Measurements from ENCODE around the gene MRPS23.

The MRPS23 gene

DNA sequence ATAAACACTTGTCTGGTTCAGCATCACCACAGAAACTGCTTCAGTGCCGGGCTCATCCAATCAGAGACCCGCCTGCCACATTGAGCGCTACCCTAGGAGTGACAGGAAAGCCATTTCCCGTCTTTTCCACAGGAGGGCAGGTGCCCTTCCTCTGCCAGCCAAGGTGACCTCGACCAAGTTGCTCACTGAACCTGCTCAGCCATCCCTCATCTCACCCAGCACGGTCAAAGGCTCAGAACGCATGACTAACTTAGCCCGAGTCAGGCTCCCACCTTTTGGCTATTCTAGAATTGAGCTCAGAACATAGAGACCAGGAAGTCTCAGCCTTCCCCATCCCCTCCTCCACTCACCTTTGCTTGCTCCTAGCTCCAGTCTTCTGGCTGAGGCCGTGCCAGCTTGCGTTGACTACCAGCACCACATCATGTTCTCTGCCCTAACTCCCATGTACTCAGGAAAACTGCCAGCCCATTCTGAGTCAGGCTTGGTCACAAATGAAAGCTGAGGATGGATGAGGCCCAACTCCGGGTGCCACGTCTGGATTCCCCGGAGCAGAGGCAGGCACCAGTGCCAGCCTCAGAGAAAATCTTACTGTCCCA is 15.6 kb downstream of the MRPS23 start:
- DNase-seq, result no peak

DNA sequence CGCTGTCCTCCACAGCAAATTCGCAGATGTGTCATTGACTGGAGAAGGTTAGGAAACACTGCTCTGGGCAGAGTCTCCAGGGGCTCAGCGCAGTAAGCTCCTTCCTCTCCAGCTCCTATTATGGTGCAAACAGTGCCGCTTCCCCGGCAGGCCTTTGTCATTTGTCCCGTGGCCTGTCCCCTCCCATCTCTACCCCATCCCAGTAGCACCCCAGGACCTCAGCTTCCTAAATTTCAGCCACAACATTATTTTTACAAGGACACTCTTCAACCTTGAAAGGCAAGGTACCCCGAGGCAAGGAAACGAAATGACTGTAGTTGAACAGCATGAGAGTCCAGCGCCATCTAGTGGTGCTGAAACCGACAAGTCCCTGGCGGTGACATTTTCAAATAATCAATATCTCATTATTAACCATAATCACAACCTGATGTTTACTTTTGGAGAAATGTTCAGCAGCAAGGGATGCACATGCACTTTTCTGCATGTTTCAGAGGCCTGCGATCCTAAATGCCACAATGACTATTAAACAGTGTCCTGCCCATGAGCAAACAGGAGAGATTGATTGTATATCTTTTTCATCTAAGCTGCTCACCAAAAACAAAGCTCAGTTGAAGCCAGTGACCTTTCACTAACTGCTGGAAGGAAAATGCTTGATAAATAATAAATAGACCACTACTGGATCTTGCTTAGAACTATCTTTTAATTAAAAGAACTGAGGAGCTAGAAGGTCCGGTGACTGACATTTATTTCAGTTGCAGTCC is 16.5 kb downstream of the MRPS23 start:
- peak; percentile 73 to 74 for DNase-seq

DNA sequence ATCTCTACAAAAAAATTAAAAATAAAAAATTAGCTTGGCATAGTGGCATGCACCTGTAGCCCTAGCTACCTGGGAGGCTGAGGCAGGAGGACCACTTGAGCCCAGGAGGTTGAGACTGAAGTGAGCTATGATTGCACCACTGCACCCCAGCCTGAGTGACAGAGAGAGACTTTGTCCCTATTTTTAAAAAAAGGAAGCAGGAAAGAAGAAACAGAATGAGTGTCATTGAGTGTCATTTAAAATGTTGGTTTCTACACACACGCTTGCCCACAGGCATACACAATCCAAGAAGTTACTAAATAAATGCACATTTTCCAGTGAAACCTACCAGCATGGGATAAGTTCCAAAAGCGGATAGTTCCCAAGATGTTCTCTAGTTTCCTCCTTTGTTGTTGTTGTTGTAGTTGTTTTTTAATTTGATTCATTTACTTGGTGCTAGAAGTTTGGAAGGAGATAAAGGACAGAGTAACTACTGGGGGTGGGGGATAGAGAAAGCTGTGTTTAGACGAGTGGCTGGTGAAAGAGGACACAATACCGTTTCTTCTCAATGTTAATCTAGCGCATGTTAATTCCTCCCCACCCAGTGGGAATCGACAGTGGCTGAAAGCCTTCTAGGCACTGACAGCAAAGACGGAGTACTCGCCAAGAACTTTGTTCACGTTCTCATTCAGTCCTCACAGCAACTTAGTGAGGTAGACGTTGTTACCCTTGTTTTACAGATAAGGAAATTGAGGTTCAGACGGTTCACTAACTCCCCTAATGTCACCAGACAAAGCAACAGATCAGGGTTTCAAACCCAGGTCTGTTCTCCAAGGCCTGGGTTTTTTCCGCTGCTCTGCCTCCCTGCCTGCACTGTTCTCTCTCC is 17.3 kb downstream of the MRPS23 start:
- no peak for DNase-seq

DNA sequence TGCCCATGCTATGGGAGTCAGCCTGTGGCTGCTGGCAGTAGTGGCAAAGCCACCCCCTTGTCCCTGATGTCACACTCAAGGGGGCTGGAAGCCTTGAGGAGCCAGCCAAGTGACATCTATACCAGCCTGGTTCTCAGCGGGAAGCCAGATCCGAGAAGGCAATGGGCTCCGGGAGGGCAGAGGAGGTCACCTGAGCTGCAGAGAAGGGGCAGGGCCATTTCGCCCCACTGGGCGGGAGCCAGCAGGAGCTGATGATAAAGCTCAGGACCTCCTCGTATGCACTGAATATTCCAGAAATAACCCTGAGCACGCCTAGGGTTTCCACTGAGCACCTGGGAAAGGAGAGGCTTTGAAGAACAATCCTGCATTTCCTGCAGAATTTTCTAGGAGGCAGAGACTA is 19.0 kb downstream of the MRPS23 start:
- no peak for DNase-seq

DNA sequence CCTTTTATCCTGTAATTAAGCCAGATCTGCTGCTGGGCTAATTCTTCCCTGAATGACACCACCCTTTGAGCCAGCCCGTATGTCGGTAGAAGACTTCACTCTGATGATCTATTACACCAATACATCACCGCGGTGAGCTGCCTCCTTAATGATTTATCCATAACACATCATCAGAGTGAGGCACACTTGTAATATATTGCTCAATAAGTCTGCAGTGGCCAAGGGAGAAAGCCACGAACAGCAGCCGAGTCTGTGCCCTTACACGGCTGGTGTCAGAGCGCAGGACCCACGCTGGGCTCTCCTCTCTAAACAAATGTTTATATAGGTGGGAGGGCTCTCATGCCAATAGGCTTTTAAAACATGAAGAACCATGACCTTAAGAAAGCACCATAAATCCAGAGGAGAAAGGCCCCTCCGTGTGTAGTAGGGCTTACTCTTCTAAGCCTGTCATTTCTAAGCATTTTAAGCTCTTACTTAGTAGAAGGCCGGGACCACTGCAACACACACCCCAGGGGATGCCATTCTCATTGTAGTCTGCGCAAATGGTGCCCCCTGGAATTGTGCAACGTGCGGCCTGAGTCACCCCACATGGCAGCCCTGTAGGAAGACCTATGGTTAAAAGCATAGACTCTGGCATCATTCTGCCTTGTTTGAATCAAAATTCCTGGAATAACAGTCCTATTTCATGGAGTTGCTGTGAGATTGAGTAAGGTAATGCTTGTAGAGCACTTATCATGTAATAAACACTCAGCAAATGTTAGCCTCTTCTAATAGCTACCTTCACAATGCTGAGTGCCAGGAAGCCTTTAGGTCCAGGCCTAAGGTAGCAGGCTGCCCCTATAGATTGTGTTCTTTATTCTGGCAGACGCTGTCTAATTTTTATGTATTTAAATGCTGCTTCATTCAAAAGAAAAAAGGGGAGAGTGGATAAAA is 26.1 kb downstream of the MRPS23 start:
- no peak for DNase-seq

DNA sequence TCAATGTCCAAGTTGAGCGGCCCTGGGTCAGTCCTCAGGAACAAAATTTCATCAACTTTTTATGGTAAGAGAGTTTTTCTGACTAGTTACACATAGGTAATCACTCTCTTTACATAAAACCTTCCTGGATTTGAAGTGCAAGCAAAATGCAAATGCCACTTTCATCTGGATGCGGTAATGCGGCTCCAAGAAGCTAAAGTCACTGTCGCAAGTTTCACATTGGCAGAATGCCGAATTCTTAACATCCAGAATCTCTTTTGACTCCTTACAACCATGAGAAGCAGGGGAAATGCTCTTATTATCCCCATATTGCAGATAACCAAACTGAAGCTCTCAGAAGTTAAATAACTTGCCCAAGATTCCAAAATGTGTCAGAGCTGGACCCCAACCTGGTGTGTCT is 30.0 kb downstream of the MRPS23 start:
- DNase-seq, result no peak

DNA sequence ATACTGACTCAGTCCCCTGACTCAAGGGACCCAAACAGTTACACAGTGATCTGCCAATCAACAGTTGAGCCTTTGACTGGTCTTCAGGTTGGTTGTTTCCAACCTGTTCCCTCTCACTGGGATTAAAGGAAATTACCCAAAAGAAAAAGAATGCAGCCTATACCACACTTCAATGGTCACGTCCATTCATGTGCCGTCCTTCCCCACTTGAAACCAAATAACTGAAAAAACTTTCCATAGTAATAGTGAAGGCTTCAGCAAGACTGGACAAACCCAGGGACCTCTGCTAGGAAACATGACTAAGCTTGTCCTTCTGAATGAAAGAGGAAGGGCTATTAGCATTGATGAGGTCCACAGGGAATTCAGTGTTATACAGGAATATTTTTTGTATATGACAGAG is 30.6 kb downstream of the MRPS23 start:
- DNase-seq, result no peak

DNA sequence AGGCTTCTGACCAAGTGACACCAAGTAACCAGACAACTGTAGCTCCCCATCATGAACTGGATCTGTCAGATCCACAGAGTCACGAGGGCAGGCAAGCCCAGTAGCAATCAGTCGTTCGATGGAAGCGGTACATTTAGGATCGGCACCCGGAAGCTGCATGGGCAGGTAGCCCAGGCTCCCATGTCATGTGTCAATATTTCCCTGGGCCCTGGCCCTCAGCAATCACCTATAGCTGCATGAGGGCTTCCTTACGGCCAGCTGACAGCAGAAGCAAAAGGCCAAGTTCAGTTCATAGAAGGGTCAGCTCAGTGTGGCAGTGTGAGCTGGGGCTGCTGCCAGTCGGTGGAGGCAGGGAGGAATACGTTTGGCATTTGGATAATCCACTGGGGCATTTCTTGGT is 31.8 kb downstream of the MRPS23 start:
- no peak for DNase-seq

DNA sequence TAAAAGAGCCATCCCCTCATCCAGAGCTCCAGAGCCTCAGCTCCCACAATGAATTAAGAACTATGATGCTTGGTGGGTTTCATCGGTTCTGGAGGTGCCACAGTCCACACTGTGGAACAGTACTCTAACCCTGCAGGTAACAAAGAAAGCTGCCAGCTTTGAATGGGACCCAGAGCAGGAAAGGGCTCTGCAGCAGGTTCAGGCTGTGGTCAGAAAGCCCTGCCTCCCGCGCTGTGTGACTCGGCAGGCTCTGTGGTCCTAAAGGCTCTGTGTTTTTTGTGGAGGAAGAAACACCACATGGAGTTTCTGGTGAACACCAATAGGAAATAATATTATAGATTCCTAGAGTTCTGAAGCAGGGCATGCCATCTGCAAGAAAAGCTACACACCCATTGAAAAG is 32.5 kb downstream of the MRPS23 start:
- no peak for DNase-seq

DNA sequence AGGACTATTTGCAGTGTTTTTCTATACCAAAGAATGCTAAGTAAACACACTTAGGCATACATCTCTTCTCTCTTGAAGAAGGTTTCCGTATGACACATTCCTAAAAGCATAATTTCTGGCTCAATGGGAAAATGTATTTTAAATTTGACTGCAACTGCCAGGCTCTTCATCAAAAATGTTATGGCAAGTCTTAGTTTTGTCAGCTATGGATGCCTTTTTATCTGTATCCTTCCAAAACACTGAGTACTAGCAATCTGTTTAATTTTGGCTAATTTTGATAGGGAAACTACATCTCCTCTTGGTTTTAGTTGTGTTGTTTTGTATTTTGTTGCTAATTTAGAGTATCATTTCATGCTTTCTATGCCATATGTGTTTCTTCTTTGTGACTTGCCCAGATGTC is 35.4 kb downstream of the MRPS23 start:
- DNase-seq, result no peak

DNA sequence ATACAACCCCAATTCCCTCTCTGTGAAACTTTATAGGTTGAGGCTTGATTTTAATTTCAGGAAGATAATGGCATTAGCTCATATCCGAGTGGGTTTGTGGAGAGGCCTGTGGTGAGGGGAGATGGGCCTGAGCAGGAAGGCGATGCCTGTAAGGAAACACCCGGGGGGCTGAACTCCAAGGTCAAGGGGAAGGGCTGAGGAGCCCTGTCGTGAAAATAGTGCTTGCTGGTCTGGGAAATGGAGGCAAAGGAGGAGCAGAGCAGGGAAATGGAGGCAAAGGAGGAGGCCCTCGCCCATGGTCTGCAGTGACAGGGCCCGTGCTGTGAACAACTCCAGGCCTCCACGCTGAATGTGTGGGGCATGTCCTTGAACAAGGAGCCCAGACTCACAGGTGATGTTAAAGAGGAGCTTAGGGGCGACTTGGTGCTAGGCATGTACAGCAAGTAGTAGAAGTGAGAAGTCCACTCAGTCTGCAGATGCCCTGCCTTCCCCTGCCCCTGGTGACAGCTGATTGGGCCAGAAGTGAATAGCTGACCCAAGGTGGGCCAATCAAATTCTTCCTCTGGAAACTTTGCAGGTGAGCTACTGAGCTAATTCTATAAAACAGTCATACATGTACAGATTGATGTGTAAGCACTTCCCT is 38.1 kb downstream of the MRPS23 start:
- DNase-seq, result no peak

DNA sequence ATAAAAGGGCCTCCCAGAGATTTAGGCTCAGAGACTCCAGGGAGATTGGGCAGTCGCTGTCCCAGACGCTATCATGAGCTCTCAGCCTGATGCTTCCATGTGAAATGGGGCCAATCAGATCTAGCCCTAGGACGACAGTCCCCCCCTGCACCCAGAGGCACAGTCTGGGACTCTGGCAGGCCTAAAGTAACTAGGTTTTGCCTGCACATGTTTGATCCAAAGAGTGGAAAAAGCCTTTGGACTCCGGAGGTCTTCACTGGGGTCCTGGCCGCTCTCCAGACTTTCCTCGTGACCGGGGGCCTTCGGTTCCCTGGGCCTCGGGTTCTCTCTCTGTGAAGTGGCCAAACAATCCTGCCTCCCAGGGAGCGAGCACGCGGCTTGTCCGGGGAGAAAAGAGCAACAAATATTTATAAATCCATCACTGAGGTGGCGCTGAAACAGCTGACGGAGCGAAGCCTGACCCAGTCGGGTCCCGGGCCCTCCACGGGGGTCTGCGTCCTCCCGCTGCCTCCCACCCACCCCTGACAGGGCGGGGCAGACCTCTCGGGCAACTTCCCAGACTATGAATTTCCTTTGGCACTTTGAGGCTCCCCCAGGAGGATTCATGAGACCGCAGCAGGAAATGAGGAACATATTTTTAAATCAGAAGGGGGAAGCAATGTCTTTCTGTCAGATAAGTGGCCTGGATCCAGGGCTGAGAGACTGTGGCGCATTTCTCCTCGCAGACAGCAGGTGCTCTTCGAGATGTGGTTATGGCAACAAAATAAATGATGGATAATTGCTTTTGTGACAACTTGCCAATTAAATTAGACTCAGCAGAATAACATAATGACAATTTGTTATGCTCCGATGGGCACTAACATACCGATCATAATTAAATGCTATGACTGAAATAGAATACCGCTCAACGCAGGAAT is 38.9 kb downstream of the MRPS23 start:
- DNase-seq, result no peak

DNA sequence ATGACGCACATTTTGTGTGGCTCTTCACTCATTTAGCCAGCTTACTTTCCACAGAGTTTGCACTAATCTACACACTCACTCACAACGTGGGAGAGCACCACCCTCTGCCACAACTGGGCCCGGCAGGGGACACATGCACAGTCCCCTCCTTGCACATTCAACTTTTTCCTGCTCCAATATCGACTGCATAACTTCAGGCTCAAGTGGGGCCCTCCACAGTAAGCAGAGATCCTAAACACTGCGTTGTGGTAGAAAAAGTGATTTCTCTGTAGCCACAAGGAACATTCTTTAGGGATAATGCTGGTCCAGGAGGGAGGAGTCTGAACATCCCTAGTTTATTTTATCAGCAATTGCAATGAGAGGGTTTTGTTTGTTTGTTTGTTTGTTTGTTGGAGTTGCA is 40.0 kb downstream of the MRPS23 start:
- no peak for DNase-seq

DNA sequence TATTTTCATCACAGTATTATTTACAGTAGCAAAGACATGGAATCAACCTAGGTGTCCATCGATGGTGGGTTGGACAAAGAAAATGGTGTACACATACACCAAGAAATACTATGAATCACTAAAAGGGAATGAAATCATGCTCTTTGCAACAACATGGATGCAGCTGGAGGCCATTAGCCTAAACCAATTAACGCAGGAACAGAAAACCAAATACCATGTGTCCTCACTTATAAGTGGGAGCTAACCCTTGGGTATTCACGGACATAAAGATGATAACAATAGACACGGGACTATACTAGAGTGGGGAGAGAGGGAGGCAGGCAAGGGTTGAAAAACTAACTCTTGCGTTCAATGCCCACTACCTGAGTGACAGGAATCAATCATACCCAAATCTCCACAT is 41.0 kb downstream of the MRPS23 start:
- DNase-seq, result no peak

DNA sequence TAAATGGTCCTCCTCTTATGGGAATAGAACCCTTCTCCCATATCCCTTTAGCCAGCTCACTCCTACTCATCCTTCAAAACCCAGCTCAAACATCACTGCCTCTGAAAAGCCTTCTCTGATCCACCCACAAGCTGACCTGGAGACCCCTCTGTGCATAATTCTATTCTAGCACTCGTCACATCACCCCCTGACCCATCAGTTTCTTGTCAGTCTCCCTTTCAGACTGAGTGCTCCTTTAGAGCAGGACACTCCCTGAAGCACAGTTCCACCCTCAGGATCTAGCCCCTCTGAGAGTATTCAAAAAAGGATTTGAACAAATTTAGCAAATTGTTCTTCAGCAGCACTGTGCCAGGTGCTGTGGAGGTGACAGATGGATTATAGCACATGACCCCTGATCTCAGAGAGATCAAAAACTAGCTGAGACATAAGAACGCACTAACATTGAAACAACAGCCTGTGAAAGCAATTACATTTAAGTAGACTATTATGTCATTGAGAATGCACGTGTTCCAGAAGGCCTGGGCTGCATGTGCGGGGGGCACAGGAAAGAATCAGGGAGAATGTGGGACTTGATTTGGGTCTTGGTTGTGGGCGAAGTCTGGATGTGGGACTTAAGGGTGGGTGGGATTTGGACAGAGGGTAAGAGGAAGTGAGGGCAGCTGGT is 43.5 kb downstream of the MRPS23 start:
- no peak for DNase-seq

DNA sequence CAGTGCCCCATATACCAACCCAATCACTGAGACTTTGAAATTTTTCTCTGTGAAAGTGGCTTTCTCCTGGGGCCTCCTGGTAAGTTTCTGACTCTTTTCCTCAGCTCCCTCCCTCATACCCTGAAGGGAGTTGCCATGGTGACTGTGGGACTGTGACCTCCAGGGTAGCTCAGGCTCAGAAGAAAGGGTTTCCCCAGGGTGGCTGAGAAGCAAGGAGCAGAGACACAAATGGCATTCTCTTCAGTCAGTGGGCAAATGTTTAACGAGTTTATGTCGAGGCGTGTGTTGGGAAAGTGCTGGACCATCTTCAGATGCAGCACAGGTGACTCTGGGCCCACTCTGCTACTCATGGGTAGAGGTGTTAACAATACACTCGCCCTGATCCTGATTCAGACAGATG is 46.8 kb downstream of the MRPS23 start:
- DNase-seq, result no peak

DNA sequence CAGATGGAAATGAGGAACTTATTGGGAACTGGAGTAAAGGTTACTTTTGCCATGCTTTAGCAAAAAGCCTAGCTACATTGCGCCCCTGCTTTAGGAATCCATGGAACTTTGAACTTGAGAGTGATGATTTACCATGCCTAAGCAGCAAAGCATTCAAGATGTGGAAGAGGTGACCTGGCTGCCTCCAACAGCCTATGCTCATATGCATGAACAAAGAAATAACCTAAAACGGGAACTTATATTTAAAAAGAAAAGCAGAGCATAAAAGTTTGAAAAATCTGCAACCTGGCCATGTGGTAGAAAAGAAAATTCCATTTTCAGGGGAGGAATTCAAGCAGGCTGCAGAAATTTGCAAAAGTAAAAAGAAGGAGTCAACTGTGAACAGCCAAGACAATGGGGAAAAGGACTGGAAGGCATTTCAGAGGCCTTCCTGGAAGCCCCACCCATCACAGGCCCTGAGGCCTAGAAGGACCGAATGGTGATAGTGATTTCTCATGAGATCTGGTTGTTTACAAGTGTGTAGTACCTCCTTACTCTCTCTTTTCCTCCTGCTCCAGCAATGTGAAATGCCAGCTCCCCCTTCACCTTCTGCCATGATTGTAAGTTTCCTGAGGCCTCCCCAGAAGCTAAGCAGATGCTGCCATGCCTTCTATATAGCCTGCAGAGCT is 48.7 kb downstream of the MRPS23 start:
- DNase-seq, result no peak

DNA sequence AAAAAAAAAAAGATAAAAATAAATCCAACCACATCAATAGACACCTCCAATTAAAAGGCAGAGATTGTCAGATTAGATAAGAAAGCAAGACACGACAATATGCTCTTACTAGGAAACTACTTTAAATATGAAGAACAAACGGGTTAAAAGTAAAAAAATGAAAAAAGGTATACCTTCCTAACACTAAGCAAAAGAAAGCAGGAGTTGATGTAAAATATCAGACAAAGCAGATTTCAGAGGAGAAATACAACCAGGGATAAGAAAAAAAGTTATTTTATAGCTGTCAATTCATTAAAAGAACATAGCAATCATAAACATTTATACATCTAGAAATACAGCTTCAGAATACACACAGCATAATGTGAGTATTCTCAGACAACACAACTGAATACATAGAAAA is 55.0 kb downstream of the MRPS23 start:
- no peak for DNase-seq

DNA sequence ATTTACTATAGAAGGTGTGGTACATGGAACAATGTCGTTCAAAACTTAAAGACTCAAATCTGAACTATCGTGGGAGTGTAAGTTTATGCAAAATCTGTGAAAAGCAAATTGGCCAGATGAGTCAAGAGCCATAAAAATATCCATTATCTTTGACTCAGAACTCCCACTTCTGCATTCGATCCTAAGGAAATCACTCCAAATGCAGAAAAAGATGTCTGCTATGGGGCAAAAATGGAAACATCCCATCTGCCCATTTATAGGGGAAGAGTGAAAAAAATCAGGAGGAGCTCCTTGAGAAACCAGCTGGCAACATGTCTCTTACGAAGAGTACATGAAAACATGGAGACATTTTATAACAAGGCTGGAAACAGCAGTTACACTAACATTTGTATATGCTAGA is 61.1 kb downstream of the MRPS23 start:
- DNase-seq, result no peak

DNA sequence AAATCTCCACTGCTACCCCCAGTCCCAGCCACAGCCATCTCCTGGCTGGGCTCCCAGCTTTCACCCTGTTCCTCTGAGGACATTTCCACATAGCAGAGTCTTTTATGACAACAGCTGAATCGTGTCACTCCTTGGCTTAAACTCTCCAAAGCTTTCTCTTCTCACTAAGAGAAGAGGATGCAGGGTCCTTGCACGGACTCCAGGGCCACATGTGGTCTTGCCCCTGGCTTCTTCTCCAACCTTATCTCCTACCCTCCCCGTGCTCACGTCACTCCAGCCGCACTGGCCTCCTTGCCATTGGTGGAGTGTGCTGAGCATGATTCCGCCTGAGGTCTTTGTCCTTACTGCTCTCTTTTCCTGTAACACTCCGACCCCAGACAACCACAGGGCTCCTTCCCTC is 64.8 kb downstream of the MRPS23 start:
- no peak for DNase-seq
